Heart left ventricle (tissue), 16 donors: Measurements from ENCODE around the gene CECR2. TPM values are rescaled to one million over a fixed set of nuclear protein-coding genes. Genes with fewer than 3 reads are reported as not detected.
A peak's percentile ranks its signal among the peaks of the same experiment; 100 is the strongest.

Experiments used
- ATAC-seq, 4 donors: fragments of 200-7000 bp; cut with Tn5 transposase; one replicate each; pipeline ENCODE4 v1.9.1; 2020 to 2022; ENCODE audit warnings: moderate library complexity in 4 of 4, mild to moderate bottlenecking in 3 of 4, moderate number of reproducible peaks in 1 of 4
- DNase-seq, 5 donors: peaks; one replicate each; pipeline ENCODE4 v3.0.0-alpha.2; 2020
- H3K27ac ChIP-seq, 12 donors: fragments of 200-600 bp; sonication (generic) in 4 of 12; one replicate each; pipeline versions ENCODE4 v1.5.0 to v1.8.0; 2016 to 2022; ENCODE audit warnings: mild to moderate bottlenecking in 2 of 12
- H3K27me3 ChIP-seq, 9 donors: fragments of 200-600 bp; sonication (generic) in 2 of 9; one replicate each; pipeline versions ENCODE4 v1.5.1 to v1.8.0; 2016 to 2022; ENCODE audit warnings: mild to moderate bottlenecking in 3 of 9
- H3K36me3 ChIP-seq, 9 donors: fragments of 200-600 bp; sonication (generic) in 2 of 9; one replicate each; pipeline versions ENCODE4 v1.5.0 to v1.8.0; 2018 to 2022; ENCODE audit warnings: mild to moderate bottlenecking in 2 of 9
- H3K4me1 ChIP-seq, 12 donors: fragments of 200-600 bp; sonication (generic) in 4 of 12; one replicate each; pipeline versions ENCODE4 v1.5.0 to v1.8.0; 2016 to 2022; ENCODE audit warnings: mild to moderate bottlenecking in 3 of 12
- H3K4me3 ChIP-seq, 12 donors: fragments of 200-600 bp; sonication (generic) in 4 of 12; one replicate each; pipeline versions ENCODE4 v1.5.0 to v1.8.0; 2017 to 2022; ENCODE audit warnings: mild to moderate bottlenecking in 9 of 12, moderate library complexity in 4 of 12
- H3K9me3 ChIP-seq, 12 donors: fragments of 200-600 bp; sonication (generic) in 4 of 12; one replicate each; pipeline versions ENCODE4 v1.5.0 to v1.8.0; 2016 to 2022; ENCODE audit warnings: mild to moderate bottlenecking in 1 of 12
- CTCF ChIP-seq, 12 donors: fragments of 200-600 bp; sonication (generic) in 4 of 12; IDR thresholded peaks; one replicate each; pipeline versions ENCODE4 v1.5.0 to v1.8.0; 2018 to 2022; ENCODE audit warnings: antibody characterized with exemption in 12 of 12, mild to moderate bottlenecking in 5 of 12
- POLR2A ChIP-seq, 2 donors: fragments of 450-650 bp; IDR thresholded peaks; one replicate each; pipeline ENCODE4 v1.6.1; 2017; ENCODE audit warnings: antibody characterized with exemption in 2 of 2, mild to moderate bottlenecking in 2 of 2, moderate library complexity in 2 of 2
- WGBS, 4 donors: extraction: QIAGEN DNeasy Blood & Tissue Kit in 2 of 4; methylation state at CpG; one replicate each; pipeline versions ENCODE4 v1.1.5 to v1.1.7; 2013 to 2018; 5-methylcytosine and 5-hydroxymethylcytosine counted together
- intact Hi-C, 10 donors: fragments of 100-400 bp; cut with DNase I; formaldehyde crosslinking; loops; one replicate each; pipeline versions ENCODE4 v1.11.1 to v1.14.2; 2022
- polyA plus RNA-seq, 2 donors: library from polyadenylated mRNA; stranded (reverse); fragments of 200-250 nt; gene quantifications; one replicate each; pipeline ENCODE4 v1.2.3, GENCODE V29; 2013
- total RNA-seq, 9 donors: library from RNA; depleted of rRNA in 2 of 9; stranded (reverse); fragments of >200 nt in 2 of 9; fragmentation: NEBNext Ultra II Directional in 3 of 9; extraction: Animal tissue kit (Norgen Biotek cat#: 25700) in 3 of 9; gene quantifications; one replicate each; pipeline versions ENCODE4 v1.1.0 to v1.2.4, GENCODE V29; 2016 to 2023
- donor health status: ischemic (EF 13 %, LVEDD 7.1; RV severe dilation, severe dysfunction).
- donor health status: healthy with polysubstance abuse.
- donor health status: DM: no; HTN: yes; CAD: no.
- donor health status: DM: no; HTN: no; CAD: no.
- donor health status: ischemic (EF 25% LVEDD 6.9; RV normal size, moderate dysfunction).
- donor health status: ischemic (EF 25% LVEDD 5.7; RV mildly dilated, moderate dysfunction).
- donor health status: healthy.
- donor health status: DM: yes; HTN: yes; CAD: no.
- donor health status: ischemic (EF 35%, LVEDD 5.7; RV mildly dilated, moderate dysfunction).
- donor health status: nonischemic (EF 11% LVEDD 7.7; RV severe dilation, severe dysfunction).
- donor health status: DM: yes; HTN: yes; CAD: no.
- donor health status: PGD.
- donor health status: ischemic (EF 29% LVEDD 5.4; RV normal size, mild dysfunction).
- donor health status: nonischemic (EF 23%, LVEDD 6.1; RV moderate dilation, normal function).

The CECR2 gene
- total and polyA plus RNA-seq, 11 donors = 3.8 to 11.6 (median 6.8) TPM

GRCh38 chr22:17436382-17436980 lies 67.2 kb downstream of the CECR2 start:
- peaks cover 0 to 29% (median 9%) of the 10 kb centered on the region in 12 donors for H3K4me1 ChIP-seq
- peak overlapping the region in 1 of 12 donors; percentile 3 for H3K4me3 ChIP-seq
- DNase-seq = no peak
- 21 to 33% (median 27%) methylated on average over 5 of the region's 5 CpGs for WGBS, 4 donors
- no peaks in the 10 kb centered on the region for H3K36me3 ChIP-seq
- TF ChIP-seq CTCF (IDR thresholded peaks at IDR 0.05) (peak in 3 of 12 donors; percentile 12 to 13 (median 13)), POLR2A (IDR thresholded peaks at IDR 0.05) (no peak)
- H3K27ac ChIP-seq = peak overlapping the region in 3 of 12 donors; percentile 9 to 37 (median 9)
- H3K9me3 ChIP-seq = no peaks in the 10 kb centered on the region
- H3K27me3 ChIP-seq = no peaks in the 10 kb centered on the region
- intact Hi-C loops = loop anchor here in 2 of 10 donors (10.0 kb wide), 2 partner anchors 58 to 62 kb away; no protein-coding TSS in a partner anchor
- peak; percentile 42 to 55 (median 44) for ATAC-seq

DNA sequence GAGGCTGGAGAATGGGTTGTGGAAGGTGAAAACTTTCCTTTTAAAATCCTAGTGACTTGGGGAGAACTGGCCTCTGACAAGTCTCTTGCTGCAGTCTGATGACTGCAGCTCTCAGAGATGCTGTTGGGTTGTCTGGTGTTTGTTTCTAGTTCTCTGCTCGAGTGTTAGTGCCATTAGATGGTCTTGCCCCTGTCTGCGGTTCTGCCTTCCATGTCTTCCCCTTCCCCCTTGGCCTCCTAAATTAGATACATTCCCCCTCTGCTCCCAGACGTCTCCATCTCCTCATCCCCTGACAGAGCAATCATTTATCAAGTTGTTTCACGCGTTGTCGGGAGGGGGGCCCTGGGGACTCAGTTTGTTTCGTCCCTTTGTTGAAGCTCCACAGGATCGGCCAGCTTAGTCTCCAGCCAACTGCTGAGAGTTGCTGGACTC lies 67.7 kb downstream of the CECR2 start:
- H3K36me3 ChIP-seq = no peaks in the 10 kb centered on the region
- 13 to 26% (median 25%) methylated on average over 8 of the region's 8 CpGs for WGBS, 4 donors
- intact Hi-C loops = loop anchor here in 2 of 10 donors (10.0 kb wide), 2 partner anchors 58 to 62 kb away; no protein-coding TSS in a partner anchor
- TF ChIP-seq POLR2A (IDR thresholded peaks at IDR 0.05) (no peak), CTCF (IDR thresholded peaks at IDR 0.05) (no peak)
- peak in 2 of 4 donors; percentile 20 to 44 for ATAC-seq
- H3K4me1 ChIP-seq = peaks cover 0 to 29% (median 9%) of the 10 kb centered on the region in 12 donors
- peak in 1 of 5 donors; percentile 34 for DNase-seq
- H3K27ac ChIP-seq = peak overlapping the region in 3 of 12 donors; percentile 9 to 37 (median 9)
- no peaks in the 10 kb centered on the region for H3K9me3 ChIP-seq
- peak overlapping the region in 1 of 12 donors; percentile 3 for H3K4me3 ChIP-seq
- H3K27me3 ChIP-seq = no peaks in the 10 kb centered on the region

DNA sequence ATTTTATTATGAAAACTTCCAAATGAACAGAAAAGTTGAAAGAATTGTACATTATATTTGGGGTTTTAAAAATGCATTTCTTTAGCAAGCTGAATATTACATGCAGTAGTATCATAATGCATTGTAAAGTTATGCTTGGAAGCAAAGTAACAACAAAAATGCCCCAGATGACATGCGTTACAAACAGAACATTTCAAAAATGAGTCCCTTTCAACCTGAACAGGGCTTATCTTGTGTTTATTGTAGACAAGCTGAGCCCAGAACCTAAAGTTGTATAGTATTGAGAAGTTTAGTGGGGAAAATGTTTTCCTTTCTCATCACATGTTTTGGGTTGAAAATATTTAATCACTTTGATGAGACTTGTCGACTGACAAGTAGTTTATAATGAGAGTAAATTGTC lies 68.8 kb downstream of the CECR2 start:
- H3K4me3 ChIP-seq = no peak overlapping the region
- no peak for ATAC-seq
- no peak overlapping the region for H3K27ac ChIP-seq
- DNase-seq = no peak
- no peaks in the 10 kb centered on the region for H3K9me3 ChIP-seq
- no peaks in the 10 kb centered on the region for H3K36me3 ChIP-seq
- TF ChIP-seq CTCF (IDR thresholded peaks at IDR 0.05) (no peak), POLR2A (IDR thresholded peaks at IDR 0.05) (no peak)
- intact Hi-C loops = loop anchor here in 2 of 10 donors (10.0 kb wide), 2 partner anchors 57 to 63 kb away; no protein-coding TSS in a partner anchor
- H3K27me3 ChIP-seq = no peaks in the 10 kb centered on the region
- 91 to 97% (median 94%) methylated on average over 2 of the region's 2 CpGs for WGBS, 4 donors
- H3K4me1 ChIP-seq = peaks cover 0 to 29% (median 9%) of the 10 kb centered on the region in 12 donors

DNA sequence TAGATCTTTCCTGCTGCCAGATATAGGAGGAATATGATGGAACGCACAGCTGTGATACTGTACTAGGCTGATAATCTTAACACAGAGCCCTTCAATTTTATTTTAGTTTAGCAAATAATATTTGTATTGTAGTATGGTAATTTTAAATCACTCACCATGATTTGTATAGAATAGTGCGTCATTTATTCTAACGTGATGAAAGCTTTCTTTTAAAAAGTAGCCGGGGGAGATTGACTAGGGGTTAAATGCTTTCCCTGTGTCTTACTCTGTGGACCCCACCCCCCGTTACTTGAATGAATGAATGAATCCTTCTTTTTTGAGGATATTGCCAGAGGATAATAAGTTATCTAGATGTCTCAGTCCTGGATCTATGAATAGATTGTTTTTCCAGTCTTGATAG lies 72.1 kb downstream of the CECR2 start:
- DNase-seq = no peak
- 88 to 92% (median 90%) methylated on average over 5 of the region's 5 CpGs for WGBS, 4 donors
- H3K27ac ChIP-seq = no peak overlapping the region
- no peak for ATAC-seq
- intact Hi-C loops = no loop called here
- TF ChIP-seq POLR2A (IDR thresholded peaks at IDR 0.05) = no peak
- TF ChIP-seq CTCF (IDR thresholded peaks at IDR 0.05) = no peak
- H3K4me3 ChIP-seq = no peak overlapping the region
- no peaks in the 10 kb centered on the region for H3K36me3 ChIP-seq
- H3K4me1 ChIP-seq = peaks cover 0 to 17% (median 7%) of the 10 kb centered on the region in 12 donors
- H3K9me3 ChIP-seq = no peaks in the 10 kb centered on the region
- H3K27me3 ChIP-seq = no peaks in the 10 kb centered on the region
